OCI-M2 (cell line): ENCODE data around the gene NDUFS4.
"Not testable (repeated sequence)": the region's sequence is repeated elsewhere in the genome, so short reads cannot be mapped to it uniquely, and the experiment has no call there.

ENCODE experiments used
- DNase-seq: peaks from one replicate; lab custom pipeline; 2025; ENCODE audit not compliant: unreplicated experiment; lab: John Stamatoyannopoulos, UW

The NDUFS4 gene

GRCh38 chr5:53649352-53649751 is 88.9 kb downstream of the NDUFS4 start:
- no peak for DNase-seq

GRCh38 chr5:53660573-53660972 is 100.1 kb downstream of the NDUFS4 start:
- not testable (repeated sequence) for DNase-seq

DNA sequence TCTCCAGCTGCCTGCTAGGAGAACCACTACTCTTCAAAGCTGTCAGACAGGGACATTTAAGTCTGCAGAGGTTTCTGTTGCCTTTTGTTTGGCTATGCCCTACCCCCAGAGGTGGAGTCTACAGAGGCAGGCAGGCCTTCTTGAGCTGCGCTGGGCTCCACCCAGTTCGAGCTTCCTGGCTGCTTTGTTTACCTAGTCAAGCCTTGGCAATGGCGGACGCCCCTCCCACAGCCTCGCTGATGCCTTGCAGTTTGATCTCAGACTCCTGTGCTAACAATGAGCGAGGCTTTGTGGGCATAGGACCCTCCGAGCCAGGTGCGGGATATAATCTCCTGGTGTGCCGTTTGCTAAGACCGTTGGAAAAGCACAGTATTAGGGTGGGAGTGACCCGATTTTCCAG is 104.9 kb downstream of the NDUFS4 start:
- not testable (repeated sequence) for DNase-seq

DNA sequence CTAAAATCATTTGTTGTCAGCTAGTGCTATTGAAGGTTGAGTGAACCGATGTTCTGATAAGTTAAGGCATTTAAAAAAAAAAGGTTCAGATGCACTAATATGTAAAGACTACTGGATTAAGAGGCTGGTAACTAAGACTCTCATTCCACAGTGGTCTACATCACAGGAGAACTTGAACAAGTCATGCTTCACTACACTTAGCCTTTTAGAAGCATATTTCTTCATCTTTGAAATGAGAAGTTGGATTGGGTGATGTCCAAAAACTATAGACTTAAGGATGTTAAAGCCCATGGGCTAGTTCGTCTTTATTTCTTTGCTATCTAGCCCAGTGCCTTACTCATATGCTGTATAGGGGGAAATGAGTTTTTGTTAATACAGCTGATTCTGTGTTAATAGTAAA is 107.2 kb downstream of the NDUFS4 start:
- DNase-seq = no peak

DNA sequence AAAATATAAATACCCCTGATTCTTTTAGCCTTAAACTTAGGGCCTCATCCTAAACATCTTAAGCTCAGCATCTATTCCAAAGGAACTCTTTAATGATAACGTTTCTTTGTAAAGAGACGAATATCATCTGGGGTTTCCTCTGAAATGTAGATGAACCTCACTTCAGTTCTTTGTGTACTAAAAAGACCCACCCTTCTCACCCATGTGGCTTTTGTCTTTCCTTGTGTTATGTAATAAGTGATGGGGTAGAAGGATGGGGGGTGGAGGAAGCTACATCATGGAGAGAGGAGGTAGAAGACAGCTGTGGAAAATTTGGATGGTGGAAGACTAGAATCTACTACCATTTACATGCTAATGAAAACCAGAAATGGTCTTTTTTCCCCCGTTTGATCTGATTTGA is 111.0 kb downstream of the NDUFS4 start:
- DNase-seq = no peak

- DNase-seq = no peak
Measured at GRCh38 chr5:53674121-53674520, 113.7 kb downstream of the NDUFS4 start.

- no peak for DNase-seq
Measured at GRCh38 chr5:53677632-53678031, 117.2 kb downstream of the NDUFS4 start.

DNA sequence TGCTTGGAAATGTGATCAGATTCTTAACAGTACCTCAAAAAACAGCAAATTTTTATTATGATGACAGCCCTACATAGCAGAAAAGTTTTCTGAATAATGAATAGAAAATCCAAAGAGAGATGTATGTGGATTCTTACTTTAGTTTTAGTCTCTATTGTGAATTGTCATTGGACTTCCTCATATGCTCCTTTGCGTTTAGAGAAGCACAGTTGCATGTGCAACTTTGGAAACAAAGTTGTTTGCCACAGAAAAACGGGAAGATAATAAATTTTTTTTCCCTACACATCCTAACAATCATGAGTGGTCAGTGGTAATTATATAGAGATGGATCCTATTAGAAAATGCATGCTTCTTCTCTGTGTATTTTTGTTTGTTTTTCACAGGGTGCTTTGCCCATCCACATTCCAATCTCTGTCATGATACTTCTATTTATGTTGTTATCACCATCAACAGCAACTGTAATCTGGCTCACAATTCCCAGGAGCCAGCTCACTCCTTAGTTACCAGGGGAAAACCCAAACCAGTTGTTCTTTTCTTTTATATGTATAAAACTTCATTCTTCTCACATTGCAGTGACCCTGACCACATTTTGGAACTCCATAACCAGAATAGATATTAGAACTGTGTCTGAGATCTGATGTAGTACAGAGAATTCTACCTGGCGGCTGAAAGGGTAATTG is 118.7 kb downstream of the NDUFS4 start:
- no peak for DNase-seq

GRCh38 chr5:53681079-53681478 is 120.6 kb downstream of the NDUFS4 start:
- no peak for DNase-seq

- DNase-seq = no peak
Measured at GRCh38 chr5:53691014-53691413, 130.6 kb downstream of the NDUFS4 start.

DNA sequence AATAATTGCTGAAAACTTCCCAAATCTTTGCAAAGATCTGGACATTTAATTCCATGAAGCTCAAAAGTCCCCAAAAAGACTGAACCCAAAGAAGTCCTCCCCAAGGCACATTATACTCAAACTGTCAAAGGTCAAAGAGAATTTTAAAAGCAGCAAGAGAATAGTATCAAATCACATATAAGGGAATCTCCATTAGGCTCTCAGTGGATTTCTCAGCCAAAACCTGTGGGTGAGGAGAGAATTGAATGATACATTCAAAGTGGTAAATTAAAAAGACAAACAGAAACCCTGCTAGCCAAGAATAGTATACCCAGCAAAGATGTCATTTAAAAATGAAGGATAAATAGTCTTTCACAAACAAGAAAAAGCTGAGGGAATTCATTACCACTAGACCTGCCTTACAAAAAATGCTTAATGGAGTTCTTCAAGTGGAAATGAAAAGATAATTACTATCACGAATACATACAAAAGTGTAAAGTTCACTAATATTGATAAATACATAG is 134.1 kb downstream of the NDUFS4 start:
- DNase-seq = no peak

GRCh38 chr5:53710405-53710804 is 150.0 kb downstream of the NDUFS4 start:
- DNase-seq = not testable (repeated sequence)

- DNase-seq = no peak
Measured at GRCh38 chr5:53712327-53712726, 151.9 kb downstream of the NDUFS4 start.

DNA sequence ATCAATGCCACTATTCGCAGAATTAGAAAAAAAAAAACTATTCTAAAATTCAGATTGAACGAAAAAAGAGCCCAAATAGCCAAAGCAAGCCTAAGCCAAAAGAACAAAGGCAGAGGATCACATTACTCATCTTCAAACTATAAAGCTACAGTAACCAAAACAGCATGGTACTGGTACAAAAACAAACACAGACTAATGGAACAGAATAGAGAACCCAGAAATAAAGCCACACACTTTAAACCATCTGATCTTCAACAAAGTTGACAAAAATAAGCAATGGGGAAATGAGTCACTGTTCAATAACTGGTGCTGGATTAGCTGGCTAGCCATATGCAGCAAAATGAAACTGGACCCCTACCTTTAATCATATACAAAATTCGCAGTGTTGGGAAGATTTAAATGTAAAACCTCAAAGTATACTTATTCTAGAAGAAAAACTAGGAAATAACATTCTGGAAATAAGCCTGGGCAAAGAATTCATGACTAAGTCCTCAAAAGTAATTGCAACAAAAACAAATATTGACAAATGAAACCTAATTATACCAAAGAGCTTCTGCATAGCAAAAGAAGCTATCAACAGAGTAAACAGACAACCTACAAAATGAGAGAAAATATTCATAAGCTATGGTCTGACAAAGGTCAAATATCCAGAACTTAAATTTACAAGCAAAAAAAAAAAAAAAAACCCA is 153.7 kb downstream of the NDUFS4 start:
- DNase-seq = no peak

GRCh38 chr5:53714667-53715010 is 154.2 kb downstream of the NDUFS4 start:
- no peak for DNase-seq

- DNase-seq = no peak
Measured at GRCh38 chr5:53726121-53726520, 165.7 kb downstream of the NDUFS4 start.

- DNase-seq = no peak
Measured at GRCh38 chr5:53730943-53731342, 170.5 kb downstream of the NDUFS4 start.
